Liver (tissue), 9 donors: Measurements from ENCODE around the gene GMPR. TPM values are rescaled to one million over a fixed set of nuclear protein-coding genes. Genes with fewer than 3 reads are reported as not detected.

Experiments used
- DNase-seq: peaks from one replicate; pipeline ENCODE4 v3.0.0-alpha.2; 2017; ENCODE audit warnings: low spot score
- H3K27ac ChIP-seq, 2 donors: one replicate each; pipeline ENCODE4 v1.7.0; 2013; ENCODE audit warnings: inconsistent platforms in 2 of 2, low read length in 2 of 2, control low read depth in 1 of 2, low read depth in 1 of 2, mild to moderate bottlenecking in 1 of 2
- H3K27me3 ChIP-seq, 4 donors: one replicate each; pipeline versions ENCODE4 v1.6.1 to v1.7.0; 2013; ENCODE audit warnings: low read length in 3 of 4, inconsistent platforms in 1 of 4, mild to moderate bottlenecking in 1 of 4, moderate library complexity in 1 of 4; ENCODE audit not compliant: control insufficient read depth in 4 of 4, insufficient read depth in 4 of 4
- H3K36me3 ChIP-seq, 4 donors: one replicate each; pipeline versions ENCODE4 v1.6.1 to v1.7.0; 2013; ENCODE audit warnings: low read length in 3 of 4, mild to moderate bottlenecking in 3 of 4, low read depth in 1 of 4, moderate library complexity in 1 of 4; ENCODE audit not compliant: control insufficient read depth in 4 of 4, insufficient read depth in 3 of 4
- H3K4me1 ChIP-seq, 4 donors: one replicate each; pipeline versions ENCODE4 v1.6.1 to v1.7.0; 2013; ENCODE audit warnings: low read length in 3 of 4, mild to moderate bottlenecking in 3 of 4, moderate library complexity in 1 of 4; ENCODE audit not compliant: control insufficient read depth in 4 of 4, insufficient read depth in 4 of 4
- H3K4me3 ChIP-seq, 3 donors: one replicate each; pipeline versions ENCODE4 v1.6.1 to v1.7.0; 2013; ENCODE audit warnings: low read length in 3 of 3, control low read depth in 1 of 3, low read depth in 1 of 3, mild to moderate bottlenecking in 1 of 3
- H3K9ac ChIP-seq, 2 donors: one replicate each; pipeline ENCODE4 v1.7.0; 2013; ENCODE audit warnings: low read length in 2 of 2, mild to moderate bottlenecking in 2 of 2, moderate library complexity in 2 of 2, control low read depth in 1 of 2, low read depth in 1 of 2
- H3K9me3 ChIP-seq, 4 donors: one replicate each; pipeline versions ENCODE4 v1.6.1 to v1.7.0; 2013; ENCODE audit warnings: low read length in 3 of 4; ENCODE audit not compliant: control insufficient read depth in 4 of 4
- EGR1 ChIP-seq, 2 donors: IDR thresholded peaks; 2 replicates each; pipeline ENCODE4 v1.6.1; 2016 to 2018; ENCODE audit warnings: antibody characterized with exemption in 2 of 2, low read depth in 2 of 2
- FOXA1 ChIP-seq: IDR thresholded peaks from 2 replicates; pipeline ENCODE4 v1.6.1; 2016; ENCODE audit warnings: antibody characterized with exemption
- FOXA2 ChIP-seq: IDR thresholded peaks from 2 replicates; pipeline ENCODE4 v1.6.1; 2016; ENCODE audit warnings: antibody characterized with exemption
- GABPA ChIP-seq, 2 donors: IDR thresholded peaks in 1 of 2; conservative IDR thresholded peaks in 1 of 2; 2 replicates each; pipeline ENCODE4 v1.6.1; 2016; ENCODE audit warnings: antibody characterized with exemption in 2 of 2, mild to moderate bottlenecking in 1 of 2, moderate library complexity in 1 of 2
- HNF4A ChIP-seq, 2 donors: conservative IDR thresholded peaks; 2 replicates each; pipeline ENCODE4 v1.6.1; 2016; ENCODE audit warnings: antibody characterized with exemption in 2 of 2, mild to moderate bottlenecking in 2 of 2
- HNF4G ChIP-seq: IDR thresholded peaks from 2 replicates; pipeline ENCODE4 v1.6.1; 2016; ENCODE audit warnings: antibody characterized with exemption
- JUND ChIP-seq, 2 donors: IDR thresholded peaks; 2 replicates each; pipeline ENCODE4 v1.6.1; 2016; ENCODE audit warnings: antibody characterized with exemption in 2 of 2
- NR2F2 ChIP-seq: IDR thresholded peaks from 2 replicates; pipeline ENCODE4 v1.6.1; 2016; ENCODE audit warnings: antibody characterized with exemption
- RAD21 ChIP-seq, 2 donors: IDR thresholded peaks; 2 replicates each; pipeline ENCODE4 v1.6.1; 2016; ENCODE audit warnings: antibody characterized with exemption in 2 of 2, mild to moderate bottlenecking in 2 of 2
- REST ChIP-seq: IDR thresholded peaks from 2 replicates; pipeline ENCODE4 v1.6.1; 2016; ENCODE audit warnings: antibody characterized with exemption, mild to moderate bottlenecking
- RXRA ChIP-seq, 2 donors: IDR thresholded peaks; 2 replicates each; pipeline ENCODE4 v1.6.1; 2017 to 2018; ENCODE audit warnings: antibody characterized with exemption in 2 of 2, mild to moderate bottlenecking in 1 of 2
- SP1 ChIP-seq: IDR thresholded peaks from 2 replicates; pipeline ENCODE4 v1.6.1; 2018; ENCODE audit warnings: antibody characterized with exemption, mild to moderate bottlenecking
- TAF1 ChIP-seq: conservative IDR thresholded peaks from 2 replicates; pipeline ENCODE4 v1.6.1; 2016; ENCODE audit warnings: antibody characterized with exemption, mild to moderate bottlenecking
- YY1 ChIP-seq: IDR thresholded peaks from 2 replicates; pipeline ENCODE4 v1.6.1; 2016; ENCODE audit warnings: antibody characterized with exemption, mild to moderate bottlenecking
- ZBTB33 ChIP-seq: IDR thresholded peaks from 2 replicates; pipeline ENCODE4 v1.6.1; 2016; ENCODE audit warnings: antibody characterized with exemption
- WGBS: extraction: QIAGEN DNeasy Blood & Tissue Kit; methylation state at CpG from one replicate; pipeline ENCODE4 v1.1.7; 2013; 5-methylcytosine and 5-hydroxymethylcytosine counted together
- polyA plus RNA-seq, 2 donors: library from polyadenylated mRNA; stranded (reverse) in 1 of 2; unstranded in 1 of 2; fragments of 200-250 nt in 1 of 2; fragments of >200 nt in 1 of 2; fragmentation: Nextera tagmentation in 1 of 2; extraction: Ambion mirVana in 1 of 2; gene quantifications; one replicate each; pipeline versions ENCODE4 v1.2.1 to v1.2.3, GENCODE V29; 2013 to 2015
- total RNA-seq, 2 donors: library from RNA; depleted of rRNA; stranded (reverse); fragments of >200 nt; gene quantifications; one replicate each; pipeline ENCODE4 v1.2.3, GENCODE V29; 2014
- TF ChIP-seq, protein P1 (sequence below): fragments of 150-350 bp; IDR thresholded peaks from 2 replicates; pipeline ENCODE4 v1.5.1; 2017; ENCODE audit warnings: improper control_type of control experiment, low read depth, low read length; ENCODE audit not compliant: missing input control
- TF ChIP-seq, protein P2 (sequence below): IDR thresholded peaks from 2 replicates; pipeline ENCODE4 v1.6.1; 2016; ENCODE audit warnings: antibody characterized with exemption
- TF ChIP-seq, protein P3 (sequence below): IDR thresholded peaks from 2 replicates; pipeline ENCODE4 v1.6.1; 2016; ENCODE audit warnings: antibody characterized with exemption
- donor health status: healthy.
- donor health status: healthy.
- donor health status: healthy.
- donor health status: healthy.
- donor health status: healthy.

The GMPR gene
- total and polyA plus RNA-seq, 4 donors: 2.1 to 50.2 (median 4.2) TPM

DNA sequence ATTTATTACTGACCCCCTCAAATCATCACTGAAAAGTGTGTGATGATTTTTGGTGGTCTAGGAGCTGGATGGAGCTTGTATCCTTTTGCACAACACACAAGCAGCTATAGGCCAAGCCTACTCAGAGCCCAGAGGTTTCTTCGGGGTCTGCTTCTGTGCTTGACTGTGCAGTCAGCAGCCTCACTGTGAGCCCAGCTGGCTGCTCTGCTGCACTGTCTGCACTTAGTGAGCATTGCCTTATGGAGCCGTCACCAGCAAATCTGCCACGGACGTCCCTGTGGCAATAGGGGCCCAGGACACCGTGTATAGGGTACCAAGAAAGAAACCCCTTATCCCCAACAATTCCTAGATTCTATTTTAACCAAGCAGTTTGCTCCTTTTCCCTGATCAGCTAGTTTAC is 38.6 kb upstream of the GMPR start:
- Histone ChIP-seq H3K4me3 (no peak overlapping the region), H3K27me3 (peaks cover 0 to 3% (median 0%) of the 10 kb centered on the region in 4 donors), H3K9ac (no peak overlapping the region), H3K36me3 (no peaks in the 10 kb centered on the region), H3K9me3 (no peaks in the 10 kb centered on the region), H3K27ac (no peak overlapping the region), H3K4me1 (peaks cover 0 to 2% (median 0%) of the 10 kb centered on the region in 4 donors)
- WGBS: 67% methylated on average over 5 of the region's 5 CpGs
- TF ChIP-seq TAF1: no peak
- no peak for TF ChIP-seq RXRA (IDR thresholded peaks at IDR 0.05)
- TF ChIP-seq ZBTB33: no peak
- TF ChIP-seq JUND (IDR thresholded peaks at IDR 0.05): no peak
- no peak for TF ChIP-seq REST
- TF ChIP-seq SP1: no peak
- TF ChIP-seq YY1: no peak
- TF ChIP-seq FOXA1: no peak
- TF ChIP-seq, protein P1, sequence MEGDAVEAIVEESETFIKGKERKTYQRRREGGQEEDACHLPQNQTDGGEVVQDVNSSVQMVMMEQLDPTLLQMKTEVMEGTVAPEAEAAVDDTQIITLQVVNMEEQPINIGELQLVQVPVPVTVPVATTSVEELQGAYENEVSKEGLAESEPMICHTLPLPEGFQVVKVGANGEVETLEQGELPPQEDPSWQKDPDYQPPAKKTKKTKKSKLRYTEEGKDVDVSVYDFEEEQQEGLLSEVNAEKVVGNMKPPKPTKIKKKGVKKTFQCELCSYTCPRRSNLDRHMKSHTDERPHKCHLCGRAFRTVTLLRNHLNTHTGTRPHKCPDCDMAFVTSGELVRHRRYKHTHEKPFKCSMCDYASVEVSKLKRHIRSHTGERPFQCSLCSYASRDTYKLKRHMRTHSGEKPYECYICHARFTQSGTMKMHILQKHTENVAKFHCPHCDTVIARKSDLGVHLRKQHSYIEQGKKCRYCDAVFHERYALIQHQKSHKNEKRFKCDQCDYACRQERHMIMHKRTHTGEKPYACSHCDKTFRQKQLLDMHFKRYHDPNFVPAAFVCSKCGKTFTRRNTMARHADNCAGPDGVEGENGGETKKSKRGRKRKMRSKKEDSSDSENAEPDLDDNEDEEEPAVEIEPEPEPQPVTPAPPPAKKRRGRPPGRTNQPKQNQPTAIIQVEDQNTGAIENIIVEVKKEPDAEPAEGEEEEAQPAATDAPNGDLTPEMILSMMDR: no peak
- no peak for TF ChIP-seq GABPA (IDR thresholded peaks at IDR 0.05 in 1 of 2, conservative IDR thresholded peaks at IDR 0.05 in 1 of 2)
- no peak for TF ChIP-seq EGR1 (IDR thresholded peaks at IDR 0.05; ENCODE audit: low read depth in 2 of 2)
- TF ChIP-seq, protein P2, sequence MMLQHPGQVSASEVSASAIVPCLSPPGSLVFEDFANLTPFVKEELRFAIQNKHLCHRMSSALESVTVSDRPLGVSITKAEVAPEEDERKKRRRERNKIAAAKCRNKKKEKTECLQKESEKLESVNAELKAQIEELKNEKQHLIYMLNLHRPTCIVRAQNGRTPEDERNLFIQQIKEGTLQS: no peak
- TF ChIP-seq HNF4G: no peak
- TF ChIP-seq, protein P3, sequence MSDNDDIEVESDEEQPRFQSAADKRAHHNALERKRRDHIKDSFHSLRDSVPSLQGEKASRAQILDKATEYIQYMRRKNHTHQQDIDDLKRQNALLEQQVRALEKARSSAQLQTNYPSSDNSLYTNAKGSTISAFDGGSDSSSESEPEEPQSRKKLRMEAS: no peak
- TF ChIP-seq RAD21 (IDR thresholded peaks at IDR 0.05): no peak
- no peak for TF ChIP-seq HNF4A (conservative IDR thresholded peaks at IDR 0.05)
- no peak for TF ChIP-seq FOXA2
- no peak for TF ChIP-seq NR2F2
- DNase-seq: no peak
